Gastrocnemius medialis (tissue), 4 donors: Measurements from ENCODE around the gene SH3GL3. TPM values are rescaled to one million over a fixed set of nuclear protein-coding genes. Genes with fewer than 3 reads are reported as not detected.

Experiments used
- ATAC-seq, 2 donors: fragments of 150-250 bp; one replicate each; pipeline ENCODE4 v1.9.1; 2016
- DNase-seq, 2 donors: peaks; one replicate each; pipeline ENCODE4 v3.0.0-alpha.2; 2019
- H3K27ac ChIP-seq, 4 donors: fragments of 200-600 bp; sonication (generic); 1 replicate in 1 of 4; 2 replicates in 3 of 4; pipeline ENCODE4 v1.5.1; 2016 to 2018; ENCODE audit warnings: mild to moderate bottlenecking in 2 of 4, moderate library complexity in 1 of 4
- H3K27me3 ChIP-seq, 3 donors: fragments of 200-600 bp; sonication (generic) in 2 of 3; 1 replicate in 1 of 3; 2 replicates in 2 of 3; pipeline versions ENCODE4 v1.5.1 to v1.6.0; 2016 to 2019; ENCODE audit warnings: mild to moderate bottlenecking in 1 of 3, moderate library complexity in 1 of 3
- H3K36me3 ChIP-seq, 2 donors: fragments of 200-600 bp; sonication (generic) in 1 of 2; one replicate each; pipeline ENCODE4 v1.5.1; 2017 to 2018
- H3K4me1 ChIP-seq, 2 donors: fragments of 200-600 bp; sonication (generic) in 1 of 2; one replicate each; pipeline ENCODE4 v1.5.1; 2016 to 2017; ENCODE audit warnings: mild to moderate bottlenecking in 2 of 2
- H3K4me3 ChIP-seq, 4 donors: fragments of 200-600 bp; sonication (generic) in 3 of 4; 1 replicate in 1 of 4; 2 replicates in 3 of 4; pipeline ENCODE4 v1.5.1; 2016 to 2019; ENCODE audit warnings: mild to moderate bottlenecking in 2 of 4
- H3K9me3 ChIP-seq, 3 donors: fragments of 200-600 bp; sonication (generic) in 2 of 3; 1 replicate in 1 of 3; 2 replicates in 2 of 3; pipeline ENCODE4 v1.5.1; 2016 to 2019
- POLR2A ChIP-seq, 2 donors: fragments of 450-650 bp; IDR thresholded peaks; one replicate each; pipeline ENCODE4 v1.6.1; 2017; ENCODE audit warnings: antibody characterized with exemption in 2 of 2, mild to moderate bottlenecking in 2 of 2, moderate library complexity in 2 of 2
- in situ Hi-C, 4 donors: fragments of 200-750 bp; cut with MboI; loops; one replicate each; pipeline versions ENCODE4 v1.15.0 to v1.8.0; 2017; ENCODE audit warnings: low sequenced_read_pairs in 4 of 4
- intact Hi-C: fragments of 100-400 bp; cut with DNase I; formaldehyde crosslinking; loops from one replicate; pipeline ENCODE4 v1.15.1; 2023; ENCODE audit warnings: low total_unique reads
- total RNA-seq, 4 donors: library from RNA; depleted of rRNA; stranded (reverse); fragments of >200 nt; gene quantifications; one replicate each; pipeline versions ENCODE4 v1.1.0 to v1.2.3, GENCODE V29; 2016
- TF ChIP-seq, protein P1 (sequence below), 5 experiments: fragments of 450-650 bp in 3 of 5; fragments of 200-600 bp in 2 of 5; sonication (generic) in 2 of 5; IDR thresholded peaks in 4 of 5; conservative IDR thresholded peaks in 1 of 5; 1 replicate in 4 of 5; 2 replicates in 1 of 5; pipeline ENCODE4 v1.5.1; 2016 to 2019; ENCODE audit warnings: antibody characterized with exemption in 5 of 5, mild to moderate bottlenecking in 3 of 5, moderate library complexity in 3 of 5

The SH3GL3 gene
- total RNA-seq, 4 donors from 2014 or later, result not detected

DNA sequence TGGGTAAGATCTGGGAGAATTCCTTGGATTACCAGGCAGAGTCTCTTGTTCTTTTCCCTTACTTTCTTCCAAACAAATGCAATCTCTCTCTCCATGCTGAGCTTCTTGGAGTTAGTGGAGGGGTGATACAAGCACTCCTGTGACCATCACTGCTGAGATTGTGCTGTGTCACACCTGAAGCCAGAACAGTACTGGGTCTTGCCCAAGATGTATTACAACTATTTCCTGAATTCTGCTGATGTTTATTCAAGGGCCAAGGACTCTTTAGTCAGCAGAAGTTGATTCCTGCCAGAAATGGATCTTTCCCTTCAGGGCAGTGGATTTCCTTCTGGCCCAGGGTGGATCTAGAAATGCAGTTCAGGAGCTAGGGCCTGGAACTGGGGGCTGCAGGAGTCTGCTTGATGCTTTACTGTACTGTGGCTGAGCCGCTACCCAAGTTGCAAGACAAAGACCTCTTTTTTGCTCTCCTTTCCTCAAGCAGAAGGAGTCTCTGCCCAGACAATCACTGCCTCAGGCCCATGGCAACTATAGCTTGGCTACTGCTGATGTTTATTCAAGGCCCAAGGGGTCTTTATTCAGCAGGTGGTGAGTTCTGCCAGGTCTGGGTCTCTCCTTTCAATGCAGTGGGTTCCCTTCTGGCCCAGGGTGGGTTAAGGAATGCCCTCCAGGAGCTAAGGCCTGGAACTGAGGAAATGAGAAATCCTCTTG is 98.8 kb downstream of the SH3GL3 start:
- intact Hi-C loops, result no loop called here
- DNase-seq (no peak), ATAC-seq (no peak)
- no peak overlapping the region for H3K4me3 ChIP-seq
- no peaks in the 10 kb centered on the region for H3K27me3 ChIP-seq
- no peaks in the 10 kb centered on the region for H3K36me3 ChIP-seq
- H3K9me3 ChIP-seq, result peaks cover 0 to 8% (median 0%) of the 10 kb centered on the region in 3 donors
- no peaks in the 10 kb centered on the region for H3K4me1 ChIP-seq
- H3K27ac ChIP-seq, result no peak overlapping the region
- in situ Hi-C loops, result no loop called here
- no peak for TF ChIP-seq POLR2A (IDR thresholded peaks at IDR 0.05)
- TF ChIP-seq, protein P1, sequence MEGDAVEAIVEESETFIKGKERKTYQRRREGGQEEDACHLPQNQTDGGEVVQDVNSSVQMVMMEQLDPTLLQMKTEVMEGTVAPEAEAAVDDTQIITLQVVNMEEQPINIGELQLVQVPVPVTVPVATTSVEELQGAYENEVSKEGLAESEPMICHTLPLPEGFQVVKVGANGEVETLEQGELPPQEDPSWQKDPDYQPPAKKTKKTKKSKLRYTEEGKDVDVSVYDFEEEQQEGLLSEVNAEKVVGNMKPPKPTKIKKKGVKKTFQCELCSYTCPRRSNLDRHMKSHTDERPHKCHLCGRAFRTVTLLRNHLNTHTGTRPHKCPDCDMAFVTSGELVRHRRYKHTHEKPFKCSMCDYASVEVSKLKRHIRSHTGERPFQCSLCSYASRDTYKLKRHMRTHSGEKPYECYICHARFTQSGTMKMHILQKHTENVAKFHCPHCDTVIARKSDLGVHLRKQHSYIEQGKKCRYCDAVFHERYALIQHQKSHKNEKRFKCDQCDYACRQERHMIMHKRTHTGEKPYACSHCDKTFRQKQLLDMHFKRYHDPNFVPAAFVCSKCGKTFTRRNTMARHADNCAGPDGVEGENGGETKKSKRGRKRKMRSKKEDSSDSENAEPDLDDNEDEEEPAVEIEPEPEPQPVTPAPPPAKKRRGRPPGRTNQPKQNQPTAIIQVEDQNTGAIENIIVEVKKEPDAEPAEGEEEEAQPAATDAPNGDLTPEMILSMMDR (IDR thresholded peaks at IDR 0.05 in 4 of 5, conservative IDR thresholded peaks at IDR 0.05 in 1 of 5), result no peak

DNA sequence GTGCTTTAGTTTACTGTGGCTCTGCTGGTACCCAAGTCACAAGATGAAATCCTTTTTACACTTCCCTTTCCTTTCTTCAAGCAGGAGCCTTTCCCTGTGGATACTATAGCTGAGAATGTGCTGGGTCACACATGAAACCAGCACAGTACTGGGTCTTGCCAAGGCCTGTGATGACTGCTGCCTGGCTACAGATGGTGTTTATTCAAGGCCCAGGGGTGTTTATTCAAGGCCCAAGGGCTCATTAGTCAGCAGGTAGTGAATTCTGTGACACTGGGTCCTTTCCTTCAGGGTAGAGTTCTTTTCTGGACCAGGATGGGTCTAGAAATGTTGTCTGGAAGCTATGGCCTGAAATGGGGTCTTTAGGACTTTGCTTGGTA is 99.4 kb downstream of the SH3GL3 start:
- intact Hi-C loops (no loop called here), in situ Hi-C loops (no loop called here)
- ATAC-seq, result no peak
- Histone ChIP-seq H3K27me3 (no peaks in the 10 kb centered on the region), H3K4me3 (no peak overlapping the region), H3K36me3 (no peaks in the 10 kb centered on the region), H3K9me3 (peaks cover 0 to 8% (median 0%) of the 10 kb centered on the region in 3 donors), H3K4me1 (no peaks in the 10 kb centered on the region), H3K27ac (no peak overlapping the region)
- TF ChIP-seq, protein P1 (IDR thresholded peaks at IDR 0.05 in 4 of 5, conservative IDR thresholded peaks at IDR 0.05 in 1 of 5), result no peak
- TF ChIP-seq POLR2A (IDR thresholded peaks at IDR 0.05), result no peak
- no peak for DNase-seq

DNA sequence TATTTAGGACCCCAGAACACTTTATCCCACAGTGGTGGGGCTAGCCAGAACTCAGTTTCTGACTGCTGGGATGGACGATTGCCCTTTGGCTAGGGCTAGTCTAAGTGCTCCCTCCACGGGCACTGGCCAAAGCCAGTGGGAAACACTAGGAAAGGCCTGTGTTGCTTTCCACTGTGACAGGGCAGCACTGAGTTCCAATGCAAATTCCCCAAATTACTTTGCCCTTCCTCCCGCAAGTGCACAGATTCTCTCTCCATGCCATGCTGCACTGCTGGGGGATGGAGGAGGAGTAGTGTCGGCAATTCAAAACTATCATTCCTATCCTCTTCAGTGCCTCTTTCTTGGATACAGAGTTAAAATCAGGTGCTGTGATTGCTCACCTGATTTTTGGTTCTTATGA is 100.0 kb downstream of the SH3GL3 start:
- no peak for TF ChIP-seq POLR2A (IDR thresholded peaks at IDR 0.05)
- TF ChIP-seq, protein P1 (IDR thresholded peaks at IDR 0.05 in 4 of 5, conservative IDR thresholded peaks at IDR 0.05 in 1 of 5), result no peak
- in situ Hi-C loops, result no loop called here
- H3K4me3 ChIP-seq, result no peak overlapping the region
- no peaks in the 10 kb centered on the region for H3K27me3 ChIP-seq
- no peak for DNase-seq
- H3K4me1 ChIP-seq, result no peaks in the 10 kb centered on the region
- peaks cover 0 to 8% (median 0%) of the 10 kb centered on the region in 3 donors for H3K9me3 ChIP-seq
- no peak overlapping the region for H3K27ac ChIP-seq
- no peaks in the 10 kb centered on the region for H3K36me3 ChIP-seq
- no peak for ATAC-seq
- intact Hi-C loops, result no loop called here

DNA sequence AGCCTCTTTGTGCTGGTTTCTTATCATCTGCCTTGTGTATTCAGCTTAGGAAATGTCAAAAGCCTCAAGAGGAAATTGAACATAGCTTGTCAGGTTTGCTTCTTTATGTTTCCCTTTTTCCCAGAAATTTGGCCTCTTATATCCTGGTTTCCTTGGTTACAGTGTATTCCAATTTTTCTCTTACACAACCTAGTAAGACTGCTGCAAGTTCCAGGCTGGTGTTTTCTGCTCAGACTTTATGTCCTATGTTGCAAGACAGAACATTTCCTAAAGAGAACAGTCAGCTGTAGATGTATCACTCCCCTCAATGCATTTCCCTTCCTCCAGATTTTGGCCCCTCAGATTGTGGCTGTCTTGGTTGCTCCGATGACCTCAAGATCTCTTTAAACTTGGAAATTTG is 102.5 kb downstream of the SH3GL3 start:
- Histone ChIP-seq H3K9me3 (peaks cover 0 to 8% (median 0%) of the 10 kb centered on the region in 3 donors), H3K4me3 (no peak overlapping the region), H3K36me3 (no peaks in the 10 kb centered on the region), H3K27ac (no peak overlapping the region), H3K27me3 (peaks cover 0 to 4% (median 0%) of the 10 kb centered on the region in 3 donors), H3K4me1 (no peaks in the 10 kb centered on the region)
- in situ Hi-C loops (loop anchor here (10.0 to 25.0 kb wide), 5 partner anchors 115 to 488 kb away; no protein-coding TSS in a partner anchor), intact Hi-C loops (no loop called here)
- no peak for TF ChIP-seq POLR2A (IDR thresholded peaks at IDR 0.05)
- TF ChIP-seq, protein P1 (IDR thresholded peaks at IDR 0.05 in 4 of 5, conservative IDR thresholded peaks at IDR 0.05 in 1 of 5), result no peak
- DNase-seq (no peak), ATAC-seq (no peak)
